Measurements from ENCODE around the gene TUBB2A. TPM values are rescaled to one million over a fixed set of nuclear protein-coding genes. Genes with fewer than 3 reads are reported as not detected.

The TUBB2A gene
- total and polyA plus RNA-seq, 2 of the 13 experiments (the other 11 are each of a cell fraction or from before 2014, with no cell fraction given): 35.3 to 106 TPM

DNA sequence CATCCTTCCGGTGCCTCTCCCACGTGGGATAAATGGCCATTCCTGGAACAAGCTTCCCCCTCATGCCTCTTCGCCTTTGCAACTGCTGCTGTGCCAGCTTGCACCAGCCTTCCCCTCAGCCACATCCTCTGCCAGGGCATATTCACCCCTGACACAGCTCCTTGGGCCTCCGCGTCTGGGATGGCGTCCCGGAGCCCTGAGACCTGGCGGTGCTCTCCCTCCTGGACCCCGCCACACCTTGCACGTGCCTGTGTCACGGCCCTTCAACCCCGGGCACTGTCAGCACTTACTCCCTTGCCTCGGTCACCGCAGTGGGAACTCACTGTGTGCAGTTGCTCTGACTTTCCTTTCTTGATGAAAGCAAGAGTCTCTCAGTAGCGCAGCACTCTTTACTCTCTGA, 25.6 kb downstream of the TUBB2A start:
- Histone ChIP-seq H3K36me3 (replicated peaks in 1 of 2; ENCODE audit: control insufficient read depth in 1 of 2, insufficient read depth in 2 of 2, low read length in 2 of 2) (peaks cover 4 to 39% of the 10 kb centered on the region in 2 experiments; a peak in 4 of 5 replicates), H4K20me1 (ENCODE audit: insufficient read depth, low read length) (no peaks in the 10 kb centered on the region), H3K27ac (ENCODE audit: extremely low read length, insufficient read depth, low read length) (no peak overlapping the region), H3K79me2 (ENCODE audit: insufficient read depth, low read length) (no peaks in the 10 kb centered on the region), H2AFZ (ENCODE audit: low read length) (no peak overlapping the region), H3K27me3 (ENCODE audit: control insufficient read depth in 1 of 2, insufficient read depth in 2 of 2, low read length in 2 of 2) (no peaks in the 10 kb centered on the region), H3K9ac (ENCODE audit: insufficient read depth, low read depth, low read length) (no peak overlapping the region), H3K9me3 (ENCODE audit: low read length) (no peaks in the 10 kb centered on the region), H3K4me3 (replicated peaks in 1 of 3; ENCODE audit: insufficient read depth in 1 of 3, low read depth in 2 of 3, low read length in 3 of 3) (no peak overlapping the region), H3K4me2 (ENCODE audit: low read depth, low read length) (no peak overlapping the region), H3K4me1 (ENCODE audit: insufficient read depth, low read length) (peaks cover 42% of the 10 kb centered on the region)
- 95% methylated on average over 15 of the region's 15 CpGs for WGBS (ENCODE audit: low lambda C conversion rate)
- in situ Hi-C loops (cut with HindIII; ENCODE audit: extremely low pct_ligation_motif_present, low pct_unique_long_range_greater_than_20kb): no loop called here
- no peak for ATAC-seq
- CTCF ChIA-PET (ENCODE audit: low intra/inter-chr PET ratio, low total read pairs): no interaction called here
- POLR2A ChIA-PET: interaction anchor here (1.2 kb wide), 1 partner anchor 26 kb away, joined by 3 read pairs; the partner anchor contains the start of gene TUBB2A
- TF ChIP-seq AGO2 (optimal IDR thresholded peaks at IDR 0.05; ENCODE audit: low read depth, low read length) (peak; percentile 61), ZNF530 (CRISPR knock-in tag; IDR thresholded peaks at IDR 0.05; ENCODE audit: low read depth) (no peak)
- no TSS peak for BruUV-seq (replicated peaks)
- DNase-seq (ENCODE audit: low spot score): no peak
- intact Hi-C loops (cut with micrococcal nuclease; ENCODE audit: unreplicated experiment): no loop called here
- no peak for FAIRE-seq

DNA sequence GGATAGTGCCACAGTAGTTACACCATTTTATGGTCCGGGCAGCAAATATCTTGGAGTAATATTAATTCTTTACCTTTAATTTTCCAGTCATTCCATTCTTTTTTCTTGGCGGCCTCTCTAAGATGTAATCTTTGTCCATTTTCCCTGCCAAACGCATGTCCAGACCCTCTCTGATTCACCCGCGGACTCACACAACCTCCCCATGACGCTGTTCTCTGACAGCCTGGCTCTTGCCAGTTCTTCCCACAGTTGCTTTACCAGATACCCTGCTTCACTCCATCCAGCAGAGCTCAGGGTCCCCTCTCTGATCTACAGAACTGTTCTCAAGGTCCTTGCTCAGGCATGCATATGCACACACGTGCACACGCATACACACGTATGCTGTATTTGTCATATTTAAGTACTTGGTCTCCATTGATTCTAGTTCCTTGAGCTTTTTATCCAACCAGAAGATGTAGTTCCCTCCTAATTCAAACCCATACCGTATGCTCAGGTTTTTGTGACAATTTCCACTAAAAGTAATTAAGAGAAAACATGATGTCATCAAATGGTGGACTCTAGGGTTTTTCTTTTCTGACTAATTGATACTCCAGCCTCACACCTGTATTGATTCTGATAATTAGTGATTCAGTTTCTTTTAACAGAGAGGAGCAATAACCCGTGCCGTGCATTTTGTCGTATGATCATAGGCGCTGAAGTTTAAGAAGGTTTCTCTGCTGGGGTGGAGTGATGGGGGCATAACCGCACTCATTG, 28.8 kb downstream of the TUBB2A start:
- in situ Hi-C loops (cut with HindIII; ENCODE audit: extremely low pct_ligation_motif_present, low pct_unique_long_range_greater_than_20kb) (no loop called here), intact Hi-C loops (cut with micrococcal nuclease; ENCODE audit: unreplicated experiment) (loop anchor here (5.0 kb wide), 1 partner anchor 69 kb away; no protein-coding TSS in a partner anchor)
- H3K4me2 ChIP-seq (ENCODE audit: low read depth, low read length): no peak overlapping the region
- H3K4me1 ChIP-seq (ENCODE audit: insufficient read depth, low read length): peaks cover 21% of the 10 kb centered on the region
- 98% methylated on average over 15 of the region's 15 CpGs for WGBS (ENCODE audit: low lambda C conversion rate)
- H3K9ac ChIP-seq (ENCODE audit: insufficient read depth, low read depth, low read length): no peak overlapping the region
- H3K36me3 ChIP-seq (replicated peaks in 1 of 2; ENCODE audit: control insufficient read depth in 1 of 2, insufficient read depth in 2 of 2, low read length in 2 of 2): peaks cover 4 to 38% of the 10 kb centered on the region in 2 experiments; a peak in 4 of 5 replicates
- no peak overlapping the region for H3K4me3 ChIP-seq (replicated peaks in 1 of 3; ENCODE audit: insufficient read depth in 1 of 3, low read depth in 2 of 3, low read length in 3 of 3)
- peak; percentile 92 for TF ChIP-seq ATF7 (IDR thresholded peaks at IDR 0.05)
- TF ChIP-seq ATF7 (CRISPR knock-in tag; IDR thresholded peaks at IDR 0.05): no peak
- TF ChIP-seq CREB1 (IDR thresholded peaks at IDR 0.05): peak; percentile 52
- TF ChIP-seq CREB1 (CRISPR knock-in tag; IDR thresholded peaks at IDR 0.05): no peak
- no peak for TF ChIP-seq NR2C2 (CRISPR knock-in tag; IDR thresholded peaks at IDR 0.05; ENCODE audit: borderline replicate concordance)
- TF ChIP-seq, protein P1, sequence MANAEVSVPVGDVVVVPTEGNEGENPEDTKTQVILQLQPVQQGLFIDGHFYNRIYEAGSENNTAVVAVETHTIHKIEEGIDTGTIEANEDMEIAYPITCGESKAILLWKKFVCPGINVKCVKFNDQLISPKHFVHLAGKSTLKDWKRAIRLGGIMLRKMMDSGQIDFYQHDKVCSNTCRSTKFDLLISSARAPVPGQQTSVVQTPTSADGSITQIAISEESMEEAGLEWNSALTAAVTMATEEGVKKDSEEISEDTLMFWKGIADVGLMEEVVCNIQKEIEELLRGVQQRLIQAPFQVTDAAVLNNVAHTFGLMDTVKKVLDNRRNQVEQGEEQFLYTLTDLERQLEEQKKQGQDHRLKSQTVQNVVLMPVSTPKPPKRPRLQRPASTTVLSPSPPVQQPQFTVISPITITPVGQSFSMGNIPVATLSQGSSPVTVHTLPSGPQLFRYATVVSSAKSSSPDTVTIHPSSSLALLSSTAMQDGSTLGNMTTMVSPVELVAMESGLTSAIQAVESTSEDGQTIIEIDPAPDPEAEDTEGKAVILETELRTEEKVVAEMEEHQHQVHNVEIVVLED (CRISPR knock-in tag; IDR thresholded peaks at IDR 0.05; ENCODE audit: borderline replicate concordance): no peak
- H3K79me2 ChIP-seq (ENCODE audit: insufficient read depth, low read length): no peaks in the 10 kb centered on the region
- no peak overlapping the region for H2AFZ ChIP-seq (ENCODE audit: low read length)
- CTCF ChIA-PET (ENCODE audit: low intra/inter-chr PET ratio, low total read pairs): no interaction called here
- no peaks in the 10 kb centered on the region for H3K9me3 ChIP-seq (ENCODE audit: low read length)
- DNase-seq (ENCODE audit: low spot score) (no peak), FAIRE-seq (no peak), ATAC-seq (no peak)
- H3K27me3 ChIP-seq (ENCODE audit: control insufficient read depth in 1 of 2, insufficient read depth in 2 of 2, low read length in 2 of 2): no peaks in the 10 kb centered on the region
- H4K20me1 ChIP-seq (ENCODE audit: insufficient read depth, low read length): no peaks in the 10 kb centered on the region
- no peak overlapping the region for H3K27ac ChIP-seq (ENCODE audit: extremely low read length, insufficient read depth, low read length)
- POLR2A ChIA-PET: interaction anchor here (0.8 to 1.0 kb wide), 2 partner anchors 11 to 103 kb away, joined by 3 read pairs; no protein-coding TSS in a partner anchor
- no TSS peak for BruUV-seq (replicated peaks)

Data from HepG2 (cell line).